Activated CD4-positive, alpha-beta T cell treated with anti-CD3 and anti-CD28 coated beads, Interleukin-2, amount 10 ng/mL, durations not matched to agents 24 days and 14 days (primary cell): ENCODE results near the gene DYNLT5. TPM values are rescaled to one million over a fixed set of nuclear protein-coding genes. Genes with fewer than 3 reads are reported as not detected.
"Not testable (repeated sequence)": the region's sequence is repeated elsewhere in the genome, so short reads cannot be mapped to it uniquely, and the experiment has no call there.

Experiments used
- DNase-seq: peaks from one replicate; pipeline ENCODE4 v3.0.0; 2022
- H3K27ac Mint-ChIP-seq: one replicate; pipeline ENCODE4 v1.8.0; 2022; ENCODE audit warnings: mild to moderate bottlenecking, mixed read lengths
- H3K27me3 Mint-ChIP-seq: one replicate; pipeline ENCODE4 v1.8.0; 2022; ENCODE audit warnings: mixed read lengths
- H3K36me3 Mint-ChIP-seq: one replicate; pipeline ENCODE4 v1.8.0; 2022; ENCODE audit warnings: low read depth, mild to moderate bottlenecking, mixed read lengths
- H3K4me1 Mint-ChIP-seq: one replicate; pipeline ENCODE4 v1.8.0; 2021; ENCODE audit warnings: mixed read lengths
- H3K4me3 Mint-ChIP-seq: one replicate; pipeline ENCODE4 v1.8.0; 2022; ENCODE audit warnings: mild to moderate bottlenecking, moderate library complexity, mixed read lengths
- H3K9me3 Mint-ChIP-seq: one replicate; pipeline ENCODE4 v1.8.0; 2021; ENCODE audit warnings: mixed read lengths
- intact Hi-C: fragments of 100-400 bp; cut with micrococcal nuclease; formaldehyde crosslinking; loops from one replicate; pipeline ENCODE4 v1.15.1; 2023
- total RNA-seq: library from RNA; stranded (reverse); gene quantifications from 2 replicates; pipeline ENCODE4 v1.2.3, GENCODE V29; 2022

DYNLT5 gene
- total RNA-seq, 1 donor from 2014 or later: not detected

DNA sequence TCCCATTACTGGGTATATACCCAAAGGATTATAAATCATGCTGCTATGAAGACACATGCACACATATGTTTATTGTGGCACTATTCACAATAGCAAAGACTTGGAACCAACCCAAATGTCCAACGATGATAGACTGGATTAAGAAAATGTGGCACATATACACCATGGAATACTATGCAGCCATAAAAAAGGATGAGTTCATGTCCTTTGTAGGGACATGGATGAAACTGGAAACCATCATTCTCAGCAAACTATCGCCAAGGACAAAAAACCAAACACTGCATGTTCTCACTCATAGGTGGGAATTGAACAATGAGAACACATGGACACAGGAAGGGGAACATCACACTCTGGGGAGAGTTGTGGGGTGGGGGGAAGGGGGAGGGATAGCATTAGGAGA, 33.5 kb downstream of the DYNLT5 start:
- intact Hi-C loops: loop anchor here (5.0 kb wide), 1 partner anchor 142 kb away; no protein-coding TSS in a partner anchor
- H3K36me3 Mint-ChIP-seq, H3K9me3 Mint-ChIP-seq, H3K27ac Mint-ChIP-seq, H3K27me3 Mint-ChIP-seq, H3K4me3 Mint-ChIP-seq, DNase-seq: not testable (repeated sequence)
- H3K4me1 Mint-ChIP-seq: peaks cover 14% of the 10 kb centered on the region

DNA sequence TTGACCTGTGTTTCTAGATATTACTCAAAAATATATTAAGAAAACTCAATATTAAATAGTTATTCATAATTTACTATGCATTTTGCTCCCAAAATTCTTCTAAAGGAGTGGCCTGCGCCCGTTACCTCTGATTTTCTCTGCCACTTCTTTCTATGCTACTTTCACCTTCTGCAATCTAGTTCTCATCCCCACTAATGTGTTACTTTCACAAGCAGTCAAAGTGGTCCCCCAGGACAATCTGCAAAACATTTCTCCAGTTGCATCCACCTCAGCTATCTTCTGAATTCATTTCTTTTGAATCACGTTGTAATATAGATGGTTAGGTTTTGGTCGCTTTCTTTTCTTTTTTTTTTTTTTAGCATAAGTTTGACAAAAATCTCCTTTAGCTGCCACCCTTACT, 35.4 kb downstream of the DYNLT5 start:
- H3K4me3 Mint-ChIP-seq: no peak overlapping the region
- H3K4me1 Mint-ChIP-seq: peaks cover 17% of the 10 kb centered on the region
- no peak for DNase-seq
- H3K9me3 Mint-ChIP-seq: peaks cover 7% of the 10 kb centered on the region
- H3K27me3 Mint-ChIP-seq: no peaks in the 10 kb centered on the region
- no peak overlapping the region for H3K27ac Mint-ChIP-seq
- intact Hi-C loops: loop anchor here (1.0 to 5.0 kb wide), 2 partner anchors 18 to 140 kb away; no protein-coding TSS in a partner anchor
- H3K36me3 Mint-ChIP-seq: no peaks in the 10 kb centered on the region

DNA sequence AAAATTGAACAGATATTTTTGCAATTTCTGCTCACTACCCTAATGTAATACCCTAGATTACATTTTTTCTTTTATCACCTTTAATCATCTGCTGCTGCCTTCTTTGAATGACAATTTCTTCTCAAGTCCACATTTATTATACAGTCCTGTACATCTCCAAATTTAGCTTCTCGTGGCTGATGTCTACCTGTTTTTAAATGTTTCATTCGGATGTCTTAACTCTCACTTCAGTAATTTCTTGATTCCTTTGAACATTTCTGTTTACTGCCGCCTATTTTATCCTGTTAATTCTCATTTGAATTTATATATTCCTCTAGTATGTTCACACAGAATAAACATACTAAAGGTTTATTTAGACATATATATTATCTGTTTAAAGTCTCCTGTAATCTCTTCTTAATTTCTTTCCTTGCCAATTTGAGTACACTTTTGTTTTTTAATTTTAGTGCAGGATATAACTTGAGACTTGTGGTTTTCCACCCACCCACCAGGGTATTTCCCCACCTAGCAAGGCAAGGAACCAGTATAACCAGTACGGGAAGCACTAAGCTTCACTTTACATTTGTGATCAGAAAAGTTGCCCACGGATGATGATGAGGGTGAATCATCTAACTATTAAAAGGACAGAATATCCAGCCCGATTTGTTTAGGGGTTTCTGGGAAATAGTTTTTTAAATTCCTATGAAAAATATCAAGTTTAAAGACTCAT, 36.1 kb downstream of the DYNLT5 start:
- peaks cover 17% of the 10 kb centered on the region for H3K4me1 Mint-ChIP-seq
- peak; percentile 76 for DNase-seq
- no peaks in the 10 kb centered on the region for H3K27me3 Mint-ChIP-seq
- peak overlapping the region; percentile 60 for H3K4me3 Mint-ChIP-seq
- H3K27ac Mint-ChIP-seq: peak overlapping the region; percentile 63
- intact Hi-C loops: loop anchor here (1.0 to 5.0 kb wide), 2 partner anchors 19 to 139 kb away; no protein-coding TSS in a partner anchor
- peaks cover 7% of the 10 kb centered on the region for H3K9me3 Mint-ChIP-seq
- H3K36me3 Mint-ChIP-seq: no peaks in the 10 kb centered on the region

DNA sequence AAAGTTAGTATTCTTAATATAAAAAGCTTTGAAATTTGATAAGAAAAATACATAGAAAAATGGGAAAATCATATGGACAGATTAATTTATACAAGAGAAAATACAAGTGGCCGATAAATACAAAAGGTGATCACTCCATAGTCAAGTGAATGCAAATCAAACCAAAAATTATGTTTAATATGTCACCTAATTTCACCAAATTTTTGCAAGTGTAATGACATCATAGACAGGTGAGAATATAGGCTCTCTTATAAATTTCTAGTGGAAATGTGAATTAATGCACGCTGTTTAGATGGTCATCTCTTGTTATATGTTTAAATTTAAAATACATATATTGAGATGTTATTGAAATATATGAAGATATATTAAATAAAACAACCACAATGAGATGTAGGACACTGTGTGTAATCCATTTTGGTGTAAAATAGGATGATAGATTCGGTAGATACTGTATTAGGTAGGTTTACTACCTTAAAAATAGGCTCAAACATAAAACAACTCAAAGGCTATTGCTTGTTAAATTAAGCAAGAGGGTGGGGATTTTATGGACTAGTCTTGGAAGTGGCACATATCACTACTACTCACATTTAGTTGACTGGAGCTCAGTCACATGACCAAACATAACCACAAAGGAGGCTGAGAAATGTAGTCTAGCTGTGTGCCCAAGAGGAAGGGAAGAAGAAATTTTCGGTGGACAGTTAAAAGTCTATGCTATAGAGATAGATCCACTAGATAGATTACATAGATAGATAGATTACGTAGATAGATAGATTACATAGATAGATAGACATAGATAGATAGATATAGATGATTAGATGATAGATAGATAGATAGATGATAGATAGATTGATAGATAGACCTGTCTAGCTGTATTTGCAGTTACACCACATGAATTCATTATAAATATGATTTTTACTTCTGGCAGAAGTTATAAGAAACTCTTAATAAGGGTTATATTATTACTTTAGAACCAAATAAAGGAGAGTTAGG, 39.7 kb downstream of the DYNLT5 start:
- no peak overlapping the region for H3K4me3 Mint-ChIP-seq
- intact Hi-C loops: no loop called here
- H3K36me3 Mint-ChIP-seq: no peaks in the 10 kb centered on the region
- H3K9me3 Mint-ChIP-seq: peaks cover 4% of the 10 kb centered on the region
- H3K27ac Mint-ChIP-seq: no peak overlapping the region
- H3K4me1 Mint-ChIP-seq: peaks cover 14% of the 10 kb centered on the region
- no peak for DNase-seq
- no peaks in the 10 kb centered on the region for H3K27me3 Mint-ChIP-seq

DNA sequence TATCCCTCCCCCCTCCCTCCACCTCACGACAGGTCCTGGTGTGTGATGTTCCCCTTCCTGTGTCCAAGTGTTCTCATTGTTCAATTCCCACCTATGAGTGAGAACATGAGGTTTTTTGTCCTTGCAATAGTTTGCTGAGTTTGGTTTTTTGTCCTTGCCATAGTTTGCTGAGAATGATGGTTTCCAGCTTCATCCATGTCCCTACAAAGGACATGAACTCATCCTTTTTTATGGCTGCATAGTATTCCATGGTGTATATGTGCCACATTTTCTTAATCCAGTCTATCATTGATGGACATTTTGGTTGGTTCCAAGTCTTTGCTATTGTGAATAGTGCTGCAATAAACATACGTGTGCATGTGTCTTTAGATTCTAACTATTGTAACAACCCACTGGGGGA, 43.6 kb downstream of the DYNLT5 start:
- H3K36me3 Mint-ChIP-seq, intact Hi-C loops, H3K4me1 Mint-ChIP-seq, H3K9me3 Mint-ChIP-seq, H3K4me3 Mint-ChIP-seq, H3K27ac Mint-ChIP-seq, H3K27me3 Mint-ChIP-seq, DNase-seq: not testable (repeated sequence)

DNA sequence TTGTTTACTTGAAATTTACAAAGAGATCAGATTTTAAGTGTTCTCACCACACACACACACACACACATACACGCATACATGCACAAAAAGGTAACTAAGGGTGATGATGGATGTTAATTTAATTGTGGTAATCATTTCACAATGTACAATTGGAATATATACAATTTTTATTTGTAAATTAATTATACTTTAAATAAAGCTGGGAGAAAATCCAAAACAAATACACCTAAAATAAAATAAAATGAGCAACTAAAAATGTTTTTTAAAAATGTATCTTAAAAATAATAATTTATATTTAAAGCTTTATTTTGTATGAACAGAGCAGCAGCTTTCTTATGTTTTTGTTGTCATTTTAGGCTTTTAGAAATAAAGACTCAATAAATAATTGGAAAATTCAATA, 57.0 kb downstream of the DYNLT5 start:
- Mint-ChIP-seq H3K27me3 (peaks cover 1% of the 10 kb centered on the region), H3K27ac (no peak overlapping the region), H3K36me3 (no peaks in the 10 kb centered on the region), H3K4me3 (no peak overlapping the region), H3K9me3 (peaks cover 8% of the 10 kb centered on the region), H3K4me1 (no peaks in the 10 kb centered on the region)
- DNase-seq: no peak
- intact Hi-C loops: no loop called here

DNA sequence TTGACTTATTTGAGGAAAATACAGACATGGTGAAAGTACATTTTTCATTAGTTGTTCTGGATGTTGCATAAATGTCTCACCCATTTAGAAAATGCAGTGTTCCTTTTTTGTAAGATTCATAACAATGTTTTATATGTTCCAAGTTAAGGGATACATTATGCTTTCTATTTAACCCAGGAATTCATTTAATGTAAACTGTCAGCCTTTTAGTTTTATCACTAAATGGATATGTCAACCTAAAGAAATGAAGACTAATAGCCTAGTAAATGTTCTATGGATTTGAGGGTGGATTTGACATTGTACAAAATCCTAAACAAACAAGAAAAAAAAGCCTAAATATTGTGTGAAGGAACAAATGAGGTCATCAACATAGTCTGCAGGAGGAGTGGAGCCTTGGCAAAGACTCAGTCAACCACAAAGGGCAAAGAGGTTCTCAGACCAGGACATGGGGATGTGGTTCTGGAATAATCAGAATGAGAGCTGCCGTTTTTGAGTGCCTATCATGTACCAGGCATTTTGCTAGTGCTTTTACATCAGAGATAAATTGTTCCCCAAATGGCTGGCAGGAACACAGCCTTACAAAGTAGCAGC, 57.6 kb downstream of the DYNLT5 start:
- no peak overlapping the region for H3K4me3 Mint-ChIP-seq
- peaks cover 8% of the 10 kb centered on the region for H3K9me3 Mint-ChIP-seq
- no peak overlapping the region for H3K27ac Mint-ChIP-seq
- H3K36me3 Mint-ChIP-seq: no peaks in the 10 kb centered on the region
- no peaks in the 10 kb centered on the region for H3K4me1 Mint-ChIP-seq
- no peak for DNase-seq
- no peaks in the 10 kb centered on the region for H3K27me3 Mint-ChIP-seq
- intact Hi-C loops: no loop called here

DNA sequence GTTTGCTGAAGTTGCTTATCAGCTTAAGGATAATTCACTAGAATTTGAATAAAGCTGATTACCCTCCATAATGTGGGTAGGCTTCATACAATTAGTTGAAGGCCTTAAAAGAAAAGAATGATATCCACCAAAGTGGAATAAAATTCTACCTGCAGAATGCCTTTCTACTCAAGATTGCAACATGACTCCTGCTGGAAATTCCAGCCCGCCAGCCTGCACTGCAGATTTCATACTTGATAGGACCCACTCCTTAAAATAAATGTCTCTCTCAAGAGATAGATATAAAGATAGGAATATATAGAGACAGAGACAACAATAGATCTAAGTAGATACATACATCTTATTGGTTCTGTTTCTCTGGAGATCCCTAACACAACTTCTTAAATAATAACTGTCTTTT, 72.5 kb downstream of the DYNLT5 start:
- Mint-ChIP-seq H3K36me3 (no peaks in the 10 kb centered on the region), H3K9me3 (no peaks in the 10 kb centered on the region), H3K4me1 (no peaks in the 10 kb centered on the region), H3K27me3 (peaks cover 1% of the 10 kb centered on the region), H3K4me3 (no peak overlapping the region), H3K27ac (no peak overlapping the region)
- no peak for DNase-seq
- intact Hi-C loops: no loop called here

Other genes with a start within 250 kb of the DYNLT5 start
- gene SGIP1, start 218.3 kb upstream of the DYNLT5 start, total RNA-seq: not detected in 2 replicates
- not detected in 2 replicates for gene INSL5, start 48.8 kb downstream of the DYNLT5 start, total RNA-seq
- 0.26 and 2.7 TPM in 2 replicates for gene DNAI4, start 172.4 kb downstream of the DYNLT5 start, total RNA-seq
- 51.8 and 54.9 TPM in 2 replicates for gene MIER1, start 172.5 kb downstream of the DYNLT5 start, total RNA-seq